Measurements from ENCODE around the gene CEP41. TPM values are rescaled to one million over a fixed set of nuclear protein-coding genes. Genes with fewer than 3 reads are reported as not detected.

The CEP41 gene
- total and polyA plus RNA-seq, 2 of the 13 experiments (the other 11 are each of a cell fraction or from before 2014, with no cell fraction given), result 8.7 to 9.0 TPM

- TF ChIP-seq, protein P1, sequence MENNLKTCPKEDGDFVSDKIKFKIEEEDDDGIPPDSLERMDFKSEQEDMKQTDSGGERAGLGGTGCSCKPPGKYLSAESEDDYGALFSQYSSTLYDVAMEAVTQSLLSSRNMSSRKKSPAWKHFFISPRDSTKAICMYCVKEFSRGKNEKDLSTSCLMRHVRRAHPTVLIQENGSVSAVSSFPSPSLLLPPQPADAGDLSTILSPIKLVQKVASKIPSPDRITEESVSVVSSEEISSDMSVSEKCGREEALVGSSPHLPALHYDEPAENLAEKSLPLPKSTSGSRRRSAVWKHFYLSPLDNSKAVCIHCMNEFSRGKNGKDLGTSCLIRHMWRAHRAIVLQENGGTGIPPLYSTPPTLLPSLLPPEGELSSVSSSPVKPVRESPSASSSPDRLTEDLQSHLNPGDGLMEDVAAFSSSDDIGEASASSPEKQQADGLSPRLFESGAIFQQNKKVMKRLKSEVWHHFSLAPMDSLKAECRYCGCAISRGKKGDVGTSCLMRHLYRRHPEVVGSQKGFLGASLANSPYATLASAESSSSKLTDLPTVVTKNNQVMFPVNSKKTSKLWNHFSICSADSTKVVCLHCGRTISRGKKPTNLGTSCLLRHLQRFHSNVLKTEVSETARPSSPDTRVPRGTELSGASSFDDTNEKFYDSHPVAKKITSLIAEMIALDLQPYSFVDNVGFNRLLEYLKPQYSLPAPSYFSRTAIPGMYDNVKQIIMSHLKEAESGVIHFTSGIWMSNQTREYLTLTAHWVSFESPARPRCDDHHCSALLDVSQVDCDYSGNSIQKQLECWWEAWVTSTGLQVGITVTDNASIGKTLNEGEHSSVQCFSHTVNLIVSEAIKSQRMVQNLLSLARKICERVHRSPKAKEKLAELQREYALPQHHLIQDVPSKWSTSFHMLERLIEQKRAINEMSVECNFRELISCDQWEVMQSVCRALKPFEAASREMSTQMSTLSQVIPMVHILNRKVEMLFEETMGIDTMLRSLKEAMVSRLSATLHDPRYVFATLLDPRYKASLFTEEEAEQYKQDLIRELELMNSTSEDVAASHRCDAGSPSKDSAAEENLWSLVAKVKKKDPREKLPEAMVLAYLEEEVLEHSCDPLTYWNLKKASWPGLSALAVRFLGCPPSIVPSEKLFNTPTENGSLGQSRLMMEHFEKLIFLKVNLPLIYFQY (CRISPR knock-in tag; IDR thresholded peaks at IDR 0.05; ENCODE audit: borderline replicate concordance), result no peak
- TF ChIP-seq ZBTB33 (CRISPR knock-in tag; IDR thresholded peaks at IDR 0.05) (peak; percentile 79), ZNF609 (CRISPR knock-in tag; IDR thresholded peaks at IDR 0.05; ENCODE audit: borderline replicate concordance) (0 out of 2 replicates have a peak, but pooled peaks have one; percentile 31), ZMYM4 (CRISPR knock-in tag; IDR thresholded peaks at IDR 0.05) (no peak), YY1 (IDR thresholded peaks at IDR 0.05; ENCODE audit: insufficient read depth, insufficient replicate concordance, low read depth, low read length) (peak; percentile 59), TEAD2 (CRISPR knock-in tag; IDR thresholded peaks at IDR 0.05) (no peak), CREB1 (IDR thresholded peaks at IDR 0.05) (no peak), CREB1 (CRISPR knock-in tag; IDR thresholded peaks at IDR 0.05) (no peak), HOXA5 (CRISPR knock-in tag; IDR thresholded peaks at IDR 0.05) (no peak), ZBTB38 (CRISPR knock-in tag; IDR thresholded peaks at IDR 0.05) (peak; percentile 94), PHF8 (CRISPR knock-in tag; IDR thresholded peaks at IDR 0.05) (no peak), FOXP1 (IDR thresholded peaks at IDR 0.05) (no peak), FOXP1 (CRISPR knock-in tag; IDR thresholded peaks at IDR 0.05) (no peak), FOXA3 (CRISPR knock-in tag; IDR thresholded peaks at IDR 0.05) (no peak), MIXL1 (CRISPR knock-in tag; IDR thresholded peaks at IDR 0.05) (no peak), ELF1 (CRISPR knock-in tag; IDR thresholded peaks at IDR 0.05) (no peak), MAFG (CRISPR knock-in tag; IDR thresholded peaks at IDR 0.05) (no peak)
- TF ChIP-seq, protein P2, sequence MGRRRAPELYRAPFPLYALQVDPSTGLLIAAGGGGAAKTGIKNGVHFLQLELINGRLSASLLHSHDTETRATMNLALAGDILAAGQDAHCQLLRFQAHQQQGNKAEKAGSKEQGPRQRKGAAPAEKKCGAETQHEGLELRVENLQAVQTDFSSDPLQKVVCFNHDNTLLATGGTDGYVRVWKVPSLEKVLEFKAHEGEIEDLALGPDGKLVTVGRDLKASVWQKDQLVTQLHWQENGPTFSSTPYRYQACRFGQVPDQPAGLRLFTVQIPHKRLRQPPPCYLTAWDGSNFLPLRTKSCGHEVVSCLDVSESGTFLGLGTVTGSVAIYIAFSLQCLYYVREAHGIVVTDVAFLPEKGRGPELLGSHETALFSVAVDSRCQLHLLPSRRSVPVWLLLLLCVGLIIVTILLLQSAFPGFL (CRISPR knock-in tag; IDR thresholded peaks at IDR 0.05), result no peak
- TF ChIP-seq, protein P3, sequence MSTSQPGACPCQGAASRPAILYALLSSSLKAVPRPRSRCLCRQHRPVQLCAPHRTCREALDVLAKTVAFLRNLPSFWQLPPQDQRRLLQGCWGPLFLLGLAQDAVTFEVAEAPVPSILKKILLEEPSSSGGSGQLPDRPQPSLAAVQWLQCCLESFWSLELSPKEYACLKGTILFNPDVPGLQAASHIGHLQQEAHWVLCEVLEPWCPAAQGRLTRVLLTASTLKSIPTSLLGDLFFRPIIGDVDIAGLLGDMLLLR (CRISPR knock-in tag; IDR thresholded peaks at IDR 0.05), result no peak
Observed at GRCh38 chr7:130372402-130373165, 68.2 kb downstream of the CEP41 start (continued).

Measured in HepG2 (cell line).